Measurements from ENCODE around the gene ABCG8.
"Not testable (repeated sequence)": the region's sequence is repeated elsewhere in the genome, so short reads cannot be mapped to it uniquely, and the experiment has no call there.

The ABCG8 gene

DNA sequence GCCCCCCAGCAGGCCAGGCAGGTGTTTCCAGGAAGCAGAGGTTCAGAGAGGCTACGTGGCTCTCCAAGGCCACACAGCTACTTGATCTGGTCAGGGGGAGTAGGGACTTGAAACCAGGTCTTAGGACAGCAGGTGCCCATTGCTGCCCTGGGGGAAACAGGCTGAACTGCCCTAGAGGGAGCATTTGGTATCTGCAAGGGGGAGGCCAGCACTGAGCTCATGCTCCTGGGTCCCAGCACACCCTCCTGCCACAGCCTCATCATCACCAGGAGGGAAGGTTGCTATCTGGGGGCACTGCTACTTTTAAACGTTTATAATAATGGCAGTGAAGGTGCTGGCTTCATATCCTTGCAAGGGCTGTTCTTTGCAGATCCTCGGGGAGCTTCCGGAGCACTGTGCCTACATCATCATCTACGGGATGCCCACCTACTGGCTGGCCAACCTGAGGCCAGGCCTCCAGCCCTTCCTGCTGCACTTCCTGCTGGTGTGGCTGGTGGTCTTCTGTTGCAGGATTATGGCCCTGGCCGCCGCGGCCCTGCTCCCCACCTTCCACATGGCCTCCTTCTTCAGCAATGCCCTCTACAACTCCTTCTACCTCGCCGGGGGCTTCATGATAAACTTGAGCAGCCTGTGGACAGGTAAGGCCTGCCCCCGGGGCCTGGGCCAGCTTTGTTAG is 36.1 kb downstream of the ABCG8 start:
- no peak for DNase-seq

GRCh38 chr2:43877782-43878464 is 39.2 kb downstream of the ABCG8 start:
- peak; percentile 81 for DNase-seq

DNA sequence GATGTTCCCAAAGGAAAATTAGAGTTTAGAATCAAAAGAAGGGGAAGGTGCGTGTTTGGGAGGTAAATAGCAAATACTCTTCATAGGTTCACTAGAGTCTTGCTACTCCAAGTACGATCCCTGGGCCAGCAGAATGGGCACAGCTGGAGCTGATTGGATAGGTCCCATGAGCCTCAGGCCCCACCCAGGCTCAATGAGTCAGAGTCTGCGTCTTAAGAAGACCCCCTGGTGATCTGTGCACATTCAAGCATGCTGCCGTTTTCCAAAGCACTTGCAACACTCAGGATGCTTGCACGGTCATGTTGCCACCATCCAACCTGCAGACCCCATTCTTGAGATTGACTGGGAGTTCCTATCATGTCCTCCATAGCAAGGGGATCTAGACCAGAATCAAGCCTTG is 40.5 kb downstream of the ABCG8 start:
- DNase-seq = no peak

DNA sequence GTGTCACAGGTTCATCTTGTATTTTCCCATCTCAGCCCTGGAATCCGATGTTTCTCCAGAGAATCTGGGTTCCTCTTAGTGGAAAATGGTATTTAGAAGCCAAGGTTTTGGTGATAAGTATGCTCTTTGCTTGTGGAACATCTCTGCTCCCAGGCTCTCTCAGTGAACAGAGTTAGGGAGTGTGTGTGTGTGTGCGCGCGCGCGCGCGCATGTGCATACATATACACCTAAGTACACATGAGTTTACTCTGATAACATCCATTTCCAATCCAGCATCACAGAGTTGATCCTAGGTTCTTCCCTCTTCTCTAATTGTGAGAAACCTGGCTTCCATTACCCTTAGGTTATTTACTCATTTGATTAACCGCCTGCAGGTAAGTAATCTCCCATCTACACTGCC is 41.7 kb downstream of the ABCG8 start:
- no peak for DNase-seq

GRCh38 chr2:43880952-43881351 is 42.2 kb downstream of the ABCG8 start:
- no peak for DNase-seq

DNA sequence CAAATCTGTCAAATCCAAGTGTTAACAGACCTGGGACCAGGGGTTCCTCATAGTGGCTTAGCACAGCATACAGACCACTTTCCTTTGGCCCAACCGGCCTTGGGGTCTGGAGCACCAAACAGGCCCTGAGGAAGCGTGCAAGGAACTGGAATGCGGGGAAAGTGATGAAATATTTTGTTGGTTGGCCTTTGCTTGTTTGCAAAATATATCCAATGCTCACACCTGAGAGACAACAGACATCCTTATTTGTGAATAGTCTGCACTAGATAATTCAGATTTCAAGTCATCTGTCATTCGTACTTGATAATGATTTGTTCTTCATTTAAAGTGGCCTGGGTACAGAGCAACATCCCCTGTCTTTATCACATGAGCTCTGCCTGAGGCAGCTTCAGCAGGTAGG is 43.5 kb downstream of the ABCG8 start:
- DNase-seq = no peak

- no peak for DNase-seq
Observed at GRCh38 chr2:43884689-43885088, 45.9 kb downstream of the ABCG8 start.

GRCh38 chr2:43885132-43885632 is 46.4 kb downstream of the ABCG8 start:
- no peak for DNase-seq

- no peak for DNase-seq
Observed at GRCh38 chr2:43887176-43887575, 48.4 kb downstream of the ABCG8 start.

- DNase-seq = no peak
Observed at GRCh38 chr2:43889416-43889815, 50.6 kb downstream of the ABCG8 start.

DNA sequence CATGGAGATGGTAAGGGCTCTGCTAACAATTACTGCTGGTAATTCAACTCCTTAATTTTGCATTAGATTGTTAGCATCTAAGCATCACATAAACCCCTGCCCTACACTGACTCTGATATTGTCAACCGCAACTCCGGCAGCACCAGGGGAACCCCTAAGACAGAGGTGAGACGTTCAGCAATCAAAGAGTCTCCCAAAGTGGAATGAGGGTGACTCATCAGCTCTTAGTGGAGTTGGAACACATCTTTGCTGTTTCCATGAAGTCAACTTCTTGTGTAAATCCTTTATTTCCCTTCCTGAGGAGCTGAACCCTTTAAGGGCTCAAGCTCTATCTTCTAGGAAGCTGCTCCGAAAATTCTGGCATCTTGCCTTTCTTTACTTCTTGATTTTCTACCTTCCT is 52.1 kb downstream of the ABCG8 start:
- DNase-seq = no peak

DNA sequence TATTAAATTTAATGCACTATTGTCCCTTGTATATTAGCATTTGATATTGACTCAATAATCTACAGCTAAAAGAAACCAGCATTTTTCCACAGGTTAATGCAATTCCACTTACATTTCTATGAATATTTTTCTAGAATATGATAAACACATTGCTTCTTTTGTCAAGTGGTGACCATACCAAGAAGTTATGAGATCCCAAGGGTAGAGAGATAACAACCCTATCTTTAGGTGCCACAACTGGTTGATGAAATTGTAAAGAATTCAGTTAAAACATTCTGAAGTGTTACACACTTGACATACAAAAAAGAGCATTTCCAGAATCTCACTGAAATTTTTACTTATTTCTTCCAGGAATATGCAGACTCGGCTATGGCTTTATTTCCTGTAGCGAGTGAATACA is 56.0 kb downstream of the ABCG8 start:
- peak; percentile 80 for DNase-seq

- DNase-seq = no peak
Observed at GRCh38 chr2:43896906-43897305, 58.1 kb downstream of the ABCG8 start.

GRCh38 chr2:43897492-43897891 is 58.7 kb downstream of the ABCG8 start:
- no peak for DNase-seq

DNA sequence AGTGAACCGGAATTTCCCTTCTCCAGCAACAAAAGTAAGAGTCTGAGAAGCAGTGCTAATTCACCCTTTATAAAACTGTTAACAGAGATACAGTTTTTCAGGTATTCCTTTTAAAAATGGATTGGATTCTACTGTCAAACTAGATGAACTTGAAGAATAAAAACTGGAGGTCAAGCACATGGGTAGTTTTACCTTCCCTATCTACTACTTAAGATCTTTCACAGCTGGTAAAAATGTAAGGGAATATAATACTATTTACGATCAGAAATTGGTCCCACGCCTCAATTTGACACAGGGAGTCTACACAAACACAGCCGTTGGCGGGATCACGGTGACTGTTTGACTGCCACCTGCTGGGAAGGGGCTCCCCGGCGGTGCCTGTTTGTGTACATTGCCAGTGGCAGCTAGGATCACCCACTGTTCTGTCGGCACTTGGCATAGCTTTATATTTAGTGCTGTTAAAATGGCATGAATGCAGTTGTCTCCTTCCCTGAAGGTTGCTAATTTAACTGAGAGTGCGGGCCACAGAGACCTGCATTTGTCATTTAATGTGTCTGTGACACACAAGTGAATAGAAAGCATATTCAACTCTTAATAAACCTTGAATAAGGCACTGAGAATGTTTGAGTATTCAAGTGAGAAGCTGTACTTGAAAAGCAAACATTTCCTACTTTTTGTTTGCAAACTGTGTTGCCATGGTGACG is 59.5 kb downstream of the ABCG8 start:
- peak; percentile 37 for DNase-seq

- no peak for DNase-seq
Observed at GRCh38 chr2:43898838-43899346, 60.1 kb downstream of the ABCG8 start.

GRCh38 chr2:43899589-43899988 is 60.8 kb downstream of the ABCG8 start:
- no peak for DNase-seq

GRCh38 chr2:43905371-43905803 is 66.6 kb downstream of the ABCG8 start:
- no peak for DNase-seq

- DNase-seq = no peak
Observed at GRCh38 chr2:43905871-43906270, 67.1 kb downstream of the ABCG8 start.

DNA sequence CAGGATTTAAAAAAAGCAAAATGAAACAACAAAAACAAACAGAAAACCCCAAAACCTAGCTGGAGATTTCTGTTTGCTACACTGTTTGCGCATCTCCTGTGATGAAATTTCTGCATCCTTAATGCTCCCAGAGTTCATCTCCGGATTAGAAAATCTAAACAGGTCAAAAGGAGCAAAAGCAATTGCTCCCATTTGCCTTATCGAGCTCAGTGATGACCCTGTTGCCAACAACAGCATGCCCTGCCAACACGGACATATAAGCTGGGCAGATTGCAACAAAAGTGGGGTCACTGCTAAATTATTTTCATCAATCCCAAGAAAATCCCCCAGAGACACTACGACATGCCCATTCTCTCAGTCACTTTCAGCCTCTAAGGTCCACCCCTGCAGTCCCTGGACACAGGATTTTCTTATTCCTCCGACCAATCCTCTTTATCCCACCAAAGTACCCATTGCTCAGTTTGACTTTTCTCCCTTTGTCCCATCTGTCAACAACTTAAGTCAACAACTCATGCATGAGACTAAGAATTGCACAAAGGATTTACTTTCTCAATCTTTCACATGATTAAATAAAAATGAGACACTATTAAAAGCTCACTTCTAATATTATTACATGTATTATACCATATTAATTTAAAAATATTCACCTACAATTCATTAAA is 67.8 kb downstream of the ABCG8 start:
- DNase-seq = no peak

GRCh38 chr2:43911136-43911790 is 72.5 kb downstream of the ABCG8 start:
- DNase-seq = not testable (repeated sequence)

DNA sequence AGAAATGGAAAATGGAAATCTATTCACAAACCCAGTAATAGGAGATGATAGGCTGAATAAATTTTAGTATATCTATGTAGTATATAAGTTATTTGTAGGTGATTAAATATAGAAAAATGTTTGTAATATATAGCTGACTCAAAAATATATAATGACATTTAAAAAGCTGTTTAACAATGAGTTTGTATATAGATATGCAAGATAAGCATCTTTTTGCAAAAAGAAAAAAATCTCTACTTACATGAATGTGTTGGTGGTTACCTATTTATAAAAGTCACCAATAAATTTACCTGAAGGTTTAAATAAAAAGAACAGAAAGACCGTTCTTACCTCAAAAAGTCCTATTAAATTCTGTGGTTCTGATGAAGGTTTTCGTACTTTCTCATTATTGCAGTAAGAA is 85.7 kb downstream of the ABCG8 start:
- DNase-seq = no peak

DNA sequence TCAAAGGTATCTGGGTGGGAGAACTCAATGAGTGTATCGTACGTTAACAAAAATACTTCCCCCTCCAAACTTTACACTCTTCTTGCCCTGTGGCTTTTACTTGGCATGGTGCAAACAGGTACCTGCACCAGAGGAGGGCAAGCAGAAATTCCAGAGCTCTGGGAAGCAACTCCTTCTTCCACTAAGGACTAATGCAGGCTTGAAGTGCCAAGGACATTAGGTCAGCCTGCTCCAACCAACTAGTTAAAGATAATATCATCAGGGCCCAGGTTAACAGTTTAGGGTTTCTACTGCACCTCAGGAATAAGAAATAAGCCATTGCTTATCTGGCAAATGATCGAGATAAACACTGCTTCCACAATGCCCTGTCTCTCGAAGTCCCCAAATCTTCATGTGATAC is 86.7 kb downstream of the ABCG8 start:
- no peak for DNase-seq
